Ovary (tissue), 9 donors: ENCODE results near the gene HCRTR1. TPM values are rescaled to one million over a fixed set of nuclear protein-coding genes. Genes with fewer than 3 reads are reported as not detected.

ENCODE experiments used
- DNase-seq, 5 donors: peaks; one replicate each; pipeline ENCODE4 v3.0.0-alpha.2; 2019 to 2020
- H3K27ac ChIP-seq, 2 donors: fragments of 200-600 bp; one replicate each; pipeline versions ENCODE4 v1.5.1 to v1.8.0; 2019 to 2022
- H3K27me3 ChIP-seq: fragments of 200-600 bp; one replicate; pipeline ENCODE4 v1.8.0; 2022
- H3K36me3 ChIP-seq: fragments of 200-600 bp; sonication (generic); one replicate; pipeline ENCODE4 v1.5.1; 2019
- H3K4me1 ChIP-seq: one replicate; pipeline ENCODE4 v1.8.1; 2013; ENCODE audit warnings: mild to moderate bottlenecking, moderate library complexity; ENCODE audit not compliant: insufficient read depth
- H3K4me3 ChIP-seq: fragments of 200-600 bp; sonication (generic); one replicate; pipeline ENCODE4 v1.5.1; 2017
- H3K9me3 ChIP-seq, 2 donors: fragments of 200-600 bp in 1 of 2; sonication (generic) in 1 of 2; one replicate each; pipeline versions ENCODE4 v1.5.1 to v1.8.1; 2013 to 2019; ENCODE audit warnings: mild to moderate bottlenecking in 1 of 2, moderate library complexity in 1 of 2
- EP300 ChIP-seq: sonication (generic); formaldehyde crosslinking; IDR thresholded peaks from one replicate; pipeline ENCODE4 v1.6.1; 2017; ENCODE audit warnings: antibody characterized with exemption
- POLR2A ChIP-seq: fragments of 450-650 bp; IDR thresholded peaks from one replicate; pipeline ENCODE4 v1.6.1; 2017; ENCODE audit warnings: antibody characterized with exemption, mild to moderate bottlenecking, moderate library complexity
- WGBS, 3 donors: extraction: QIAGEN DNeasy Blood & Tissue Kit in 1 of 3; methylation state at CpG; one replicate each; pipeline versions ENCODE4 v1.1.5 to v1.1.7; 2013 to 2017; 5-methylcytosine and 5-hydroxymethylcytosine counted together
- intact Hi-C, 4 donors: fragments of 100-400 bp; cut with DNase I; formaldehyde crosslinking; loops; one replicate each; pipeline versions ENCODE4 v1.11.0 to v1.15.1; 2022 to 2023
- polyA plus RNA-seq, 2 donors: library from polyadenylated mRNA; stranded (reverse); fragments of 200-250 nt in 1 of 2; fragments of 350-450 nt in 1 of 2; fragmentation: Illumina TruSeq in 1 of 2; extraction: RNeasy Lipid Tissue Mini Kit (QIAGEN cat#74804) in 1 of 2; gene quantifications; one replicate each; pipeline ENCODE4 v1.2.3, GENCODE V29; 2013 to 2014
- total RNA-seq, 7 donors: library from RNA; depleted of rRNA in 2 of 7; stranded (reverse); fragments of >200 nt in 2 of 7; fragmentation: NEBNext Ultra II Directional in 3 of 7; extraction: Animal tissue kit (Norgen Biotek cat#: 25700) in 3 of 7; gene quantifications; one replicate each; pipeline versions ENCODE4 v1.1.0 to v1.2.4, GENCODE V29; 2016 to 2023
- TF ChIP-seq, protein P1 (sequence below), 3 donors: fragments of 450-650 bp in 2 of 3; fragments of 200-600 bp in 1 of 3; IDR thresholded peaks; one replicate each; pipeline versions ENCODE4 v1.5.1 to v1.8.0; 2016 to 2022; ENCODE audit warnings: antibody characterized with exemption in 3 of 3, mild to moderate bottlenecking in 1 of 3
- donor health status: DM: no; HTN: no; CAD: no; lungs with moderate emphysema.
- donor health status: DM: no; HTN: no; CAD: no.
- donor health status: Bipolar disorder and iron deficiency.
- donor health status: DM: yes; HTN: yes; CAD: no.
- donor health status: DM: no; HTN: no; CAD: no.
- donor health status: DM: yes; HTN: yes; CAD: no.

The HCRTR1 gene
- total and polyA plus RNA-seq, 9 donors = not detected

DNA sequence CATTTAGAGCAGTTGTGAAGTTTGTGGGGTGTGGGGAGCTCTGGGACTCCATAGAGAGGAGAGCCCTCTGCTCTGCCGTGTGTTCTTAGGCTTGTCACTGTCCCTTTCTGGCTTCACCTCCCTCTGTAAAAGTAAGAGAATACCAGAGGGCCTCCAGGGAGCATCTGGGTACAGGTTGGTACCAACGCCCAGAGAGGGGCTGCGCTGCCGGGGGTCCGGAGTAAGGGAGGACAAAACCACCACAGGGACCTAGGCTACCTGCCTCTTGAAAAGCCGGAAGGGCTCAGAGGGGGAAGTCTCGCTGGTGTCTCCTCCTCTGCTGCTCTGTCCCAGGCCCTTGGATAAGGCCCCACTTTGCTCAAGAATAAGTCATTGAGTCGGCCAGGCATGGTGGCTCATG lies 44.2 kb upstream of the HCRTR1 start:
- H3K36me3 ChIP-seq = no peaks in the 10 kb centered on the region
- DNase-seq = no peak
- TF ChIP-seq, protein P1, sequence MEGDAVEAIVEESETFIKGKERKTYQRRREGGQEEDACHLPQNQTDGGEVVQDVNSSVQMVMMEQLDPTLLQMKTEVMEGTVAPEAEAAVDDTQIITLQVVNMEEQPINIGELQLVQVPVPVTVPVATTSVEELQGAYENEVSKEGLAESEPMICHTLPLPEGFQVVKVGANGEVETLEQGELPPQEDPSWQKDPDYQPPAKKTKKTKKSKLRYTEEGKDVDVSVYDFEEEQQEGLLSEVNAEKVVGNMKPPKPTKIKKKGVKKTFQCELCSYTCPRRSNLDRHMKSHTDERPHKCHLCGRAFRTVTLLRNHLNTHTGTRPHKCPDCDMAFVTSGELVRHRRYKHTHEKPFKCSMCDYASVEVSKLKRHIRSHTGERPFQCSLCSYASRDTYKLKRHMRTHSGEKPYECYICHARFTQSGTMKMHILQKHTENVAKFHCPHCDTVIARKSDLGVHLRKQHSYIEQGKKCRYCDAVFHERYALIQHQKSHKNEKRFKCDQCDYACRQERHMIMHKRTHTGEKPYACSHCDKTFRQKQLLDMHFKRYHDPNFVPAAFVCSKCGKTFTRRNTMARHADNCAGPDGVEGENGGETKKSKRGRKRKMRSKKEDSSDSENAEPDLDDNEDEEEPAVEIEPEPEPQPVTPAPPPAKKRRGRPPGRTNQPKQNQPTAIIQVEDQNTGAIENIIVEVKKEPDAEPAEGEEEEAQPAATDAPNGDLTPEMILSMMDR (IDR thresholded peaks at IDR 0.05) = no peak
- TF ChIP-seq EP300 = no peak
- no peak for TF ChIP-seq POLR2A
- H3K4me1 ChIP-seq = peaks cover 15% of the 10 kb centered on the region
- peak overlapping the region; percentile 60 to 76 for H3K27ac ChIP-seq
- H3K9me3 ChIP-seq = no peaks in the 10 kb centered on the region
- intact Hi-C loops = no loop called here
- 85 to 94% (median 86%) methylated on average over 8 of the region's 8 CpGs for WGBS, 3 donors
- H3K4me3 ChIP-seq = no peak overlapping the region
- H3K27me3 ChIP-seq = no peaks in the 10 kb centered on the region

DNA sequence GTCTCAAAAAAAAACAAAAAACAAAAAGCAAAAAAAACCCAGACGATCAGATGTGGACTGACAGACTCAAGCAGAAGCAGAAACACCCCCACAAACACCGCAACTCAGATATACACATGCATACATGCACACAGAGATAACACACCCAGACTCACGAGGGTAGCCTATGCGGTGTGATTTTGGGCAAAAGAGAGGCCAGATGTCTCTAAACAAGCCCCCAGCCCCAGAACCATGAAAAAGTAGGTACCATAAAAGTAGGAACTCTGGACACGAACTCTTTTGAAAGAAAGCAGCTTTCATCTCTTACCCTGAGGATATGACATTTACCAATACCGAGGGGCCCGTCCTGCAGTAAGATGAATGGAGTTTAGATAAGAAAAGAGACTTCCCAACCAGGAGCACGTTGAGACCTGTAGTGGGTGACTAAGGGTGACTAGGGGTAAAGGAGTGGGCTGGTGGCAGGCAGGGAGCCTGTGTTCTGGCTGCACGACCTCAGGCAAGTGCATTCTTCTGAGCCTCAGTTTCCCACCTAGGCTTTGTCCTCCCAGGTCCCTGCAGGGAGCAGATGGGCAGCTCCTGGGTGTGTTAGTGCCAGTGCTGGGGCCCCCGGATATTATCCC lies 42.6 kb upstream of the HCRTR1 start:
- TF ChIP-seq EP300 = no peak
- TF ChIP-seq, protein P1 (IDR thresholded peaks at IDR 0.05) = no peak
- TF ChIP-seq POLR2A = no peak
- intact Hi-C loops = no loop called here
- WGBS, 3 donors = 45 to 54% (median 47%) methylated on average over 9 to 10 of the region's 10 CpGs
- no peaks in the 10 kb centered on the region for H3K27me3 ChIP-seq
- H3K27ac ChIP-seq = peak overlapping the region; percentile 41 to 76
- no peak overlapping the region for H3K4me3 ChIP-seq
- H3K36me3 ChIP-seq = no peaks in the 10 kb centered on the region
- H3K9me3 ChIP-seq = no peaks in the 10 kb centered on the region
- DNase-seq = no peak
- H3K4me1 ChIP-seq = peaks cover 21% of the 10 kb centered on the region

DNA sequence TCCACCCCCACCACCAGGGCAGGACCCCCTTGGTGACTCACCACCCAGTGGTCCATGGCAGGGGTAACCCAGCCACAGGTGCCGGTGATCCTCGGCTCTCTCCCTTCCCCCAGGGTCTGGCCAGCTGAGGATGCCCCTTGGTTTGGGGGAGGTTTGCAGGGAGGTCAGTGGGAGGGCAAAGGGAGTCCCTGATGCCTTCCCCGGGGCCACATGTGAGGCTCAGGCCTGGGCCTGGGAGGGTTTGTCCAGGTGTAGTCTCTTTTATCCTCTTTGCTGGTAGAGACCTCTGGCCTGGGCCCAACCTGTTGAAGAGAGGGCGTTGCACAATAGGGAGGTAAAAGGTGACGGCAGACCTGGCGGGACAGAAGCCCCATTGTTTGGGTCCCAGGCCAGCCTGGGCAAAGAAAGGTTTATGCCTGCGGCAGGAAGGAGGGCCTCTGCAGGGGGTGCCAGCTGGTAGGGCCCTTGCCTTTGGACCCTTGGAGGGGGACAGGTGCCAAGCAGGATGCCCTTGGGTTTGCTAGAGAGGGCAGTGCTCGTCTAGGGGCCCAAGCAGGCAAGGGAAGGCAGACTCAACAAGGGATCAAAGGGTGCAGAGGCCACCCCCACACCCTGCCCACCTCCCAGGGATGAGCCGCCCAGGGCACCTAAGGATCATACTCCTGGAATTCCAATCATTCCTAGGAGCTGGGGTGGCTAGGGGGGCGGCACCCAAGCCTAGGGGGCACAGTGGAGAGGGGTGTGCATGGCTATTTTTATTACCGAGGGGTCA lies 41.9 kb upstream of the HCRTR1 start:
- TF ChIP-seq EP300 (no peak), POLR2A (no peak)
- TF ChIP-seq, protein P1 (IDR thresholded peaks at IDR 0.05) = no peak
- intact Hi-C loops = no loop called here
- H3K9me3 ChIP-seq = no peaks in the 10 kb centered on the region
- peaks cover 26% of the 10 kb centered on the region for H3K4me1 ChIP-seq
- H3K4me3 ChIP-seq = no peak overlapping the region
- WGBS, 3 donors = 73 to 78% (median 76%) methylated on average over 10 to 11 of the region's 11 CpGs
- H3K27me3 ChIP-seq = no peaks in the 10 kb centered on the region
- H3K27ac ChIP-seq = peak overlapping the region; percentile 41 to 76
- H3K36me3 ChIP-seq = no peaks in the 10 kb centered on the region
- DNase-seq = peak in 1 of 5 donors; percentile 27

DNA sequence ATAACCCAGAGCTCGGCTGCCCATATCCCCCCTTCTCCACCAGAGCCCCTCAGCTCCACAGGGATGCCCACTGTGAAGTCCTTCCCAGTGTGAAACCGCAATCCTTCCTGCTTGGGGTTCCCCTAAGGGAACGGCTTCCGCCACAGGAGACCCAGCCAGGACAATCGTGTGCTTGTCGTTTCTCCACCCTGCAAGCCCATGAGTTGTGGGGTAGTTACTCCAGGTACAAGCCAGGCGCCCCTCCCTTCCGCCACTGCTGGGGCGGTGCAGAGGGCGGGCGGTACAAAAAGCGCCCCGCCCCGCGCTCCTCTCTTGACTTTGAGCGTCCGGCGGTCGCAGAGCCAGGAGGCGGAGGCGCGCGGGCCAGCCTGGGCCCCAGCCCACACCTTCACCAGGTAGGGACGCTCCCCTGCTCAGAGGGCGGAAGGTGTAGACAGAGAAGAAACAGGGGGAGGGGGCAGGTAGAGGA lies 41.3 kb upstream of the HCRTR1 start, which contains the start of gene TINAGL1:
TINAGL1 (plus strand) TSS at position 315 of the 469 bp plus-strand sequence. CDS start 634 bp downstream, outside the sequence.
- no peaks in the 10 kb centered on the region for H3K36me3 ChIP-seq
- TF ChIP-seq EP300 (no peak), POLR2A (peak; percentile 51)
- TF ChIP-seq, protein P1 (IDR thresholded peaks at IDR 0.05) = no peak
- H3K4me3 ChIP-seq = peak within 1 kb of the TSS; percentile 52
- DNase-seq = peak in 3 of 5 donors; percentile 48 to 59 (median 55)
- H3K4me1 ChIP-seq = peaks cover 28% of the 10 kb centered on the region
- WGBS, 3 donors = 19 to 28% (median 25%) methylated on average over 25 of the region's 25 CpGs
- H3K9me3 ChIP-seq = no peaks in the 10 kb centered on the region
- no peaks in the 10 kb centered on the region for H3K27me3 ChIP-seq
- peak within 1 kb of the TSS; percentile 41 to 76 for H3K27ac ChIP-seq
- intact Hi-C loops = no loop called here
